Keratinocyte (primary cell): ENCODE data around the gene HTRA1. TPM values are rescaled to one million over a fixed set of nuclear protein-coding genes. Genes with fewer than 3 reads are reported as not detected.

Experiments
- DNase-seq: peaks from one replicate; pipeline ENCODE4 v3.0.0-alpha.2; 2011; ENCODE audit warnings: low read depth, missing footprints, low spot score
- FAIRE-seq: peaks from 2 replicates; lab custom pipeline; 2011; peaks lifted over from hg19 to GRCh38; lab: Jason Lieb, UNC
- H2AFZ ChIP-seq: 2 replicates; pipeline ENCODE4 v1.6.0; 2012; ENCODE audit warnings: low read length, control low read depth, inconsistent platforms; ENCODE audit not compliant: control insufficient read depth
- H3K27ac ChIP-seq: 2 replicates; pipeline ENCODE4 v1.5.1; 2011; ENCODE audit warnings: low read length; ENCODE audit not compliant: control insufficient read depth, insufficient read depth
- H3K27me3 ChIP-seq: 3 replicates; pipeline ENCODE4 v1.6.0; 2011; ENCODE audit warnings: low read length; ENCODE audit not compliant: control insufficient read depth, insufficient read depth; ENCODE audit errors: extremely low read depth
- H3K36me3 ChIP-seq, 2 experiments: 2 replicates in 1 of 2; 3 replicates in 1 of 2; pipeline ENCODE4 v1.5.1; 2011; ENCODE audit warnings: low read length in 2 of 2, mild to moderate bottlenecking in 1 of 2; ENCODE audit not compliant: control insufficient read depth in 2 of 2, insufficient read depth in 2 of 2; ENCODE audit errors: extremely low read depth in 1 of 2
- H3K4me1 ChIP-seq: 3 replicates; pipeline ENCODE4 v1.5.1; 2011; ENCODE audit warnings: low read length; ENCODE audit not compliant: control insufficient read depth, insufficient read depth; ENCODE audit errors: extremely low read depth
- H3K4me2 ChIP-seq: 3 replicates; pipeline ENCODE4 v1.6.0; 2011; ENCODE audit warnings: low read depth, low read length; ENCODE audit not compliant: control insufficient read depth, insufficient read depth; ENCODE audit errors: extremely low read depth
- H3K4me3 ChIP-seq, 3 experiments: fragments of 200-600 bp in 1 of 3; sonication (generic) in 1 of 3; 2 replicates in 2 of 3; 3 replicates in 1 of 3; pipeline ENCODE4 v1.5.1; 2011 to 2016; ENCODE audit warnings: low read length in 3 of 3, mild to moderate bottlenecking in 3 of 3, control low read depth in 2 of 3, inconsistent platforms in 1 of 3, low read depth in 1 of 3, mixed read lengths in 1 of 3, mixed run types in 1 of 3, moderate library complexity in 1 of 3; ENCODE audit not compliant: control insufficient read depth in 2 of 3, insufficient read depth in 2 of 3; ENCODE audit errors: extremely low read depth in 1 of 3
- H3K79me2 ChIP-seq: 2 replicates; pipeline ENCODE4 v1.6.0; 2012; ENCODE audit warnings: low read length; ENCODE audit not compliant: control insufficient read depth, insufficient read depth
- H3K9ac ChIP-seq: 3 replicates; pipeline ENCODE4 v1.6.0; 2011; ENCODE audit warnings: low read length; ENCODE audit not compliant: control insufficient read depth, insufficient read depth; ENCODE audit errors: extremely low read depth
- H3K9me1 ChIP-seq: 3 replicates; pipeline ENCODE4 v1.6.0; 2011; ENCODE audit warnings: low read length; ENCODE audit not compliant: control insufficient read depth, insufficient read depth; ENCODE audit errors: extremely low read depth
- H3K9me3 ChIP-seq: 2 replicates; pipeline ENCODE4 v1.5.1; 2012; ENCODE audit warnings: low read depth, low read length; ENCODE audit not compliant: control insufficient read depth
- H4K20me1 ChIP-seq: 3 replicates; pipeline ENCODE4 v1.6.0; 2011; ENCODE audit warnings: low read length; ENCODE audit not compliant: control insufficient read depth, insufficient read depth; ENCODE audit errors: extremely low read depth
- EZH2 ChIP-seq: IDR thresholded peaks from one replicate; pipeline ENCODE4 v1.6.1; 2012; ENCODE audit warnings: inconsistent platforms, mild to moderate bottlenecking, low read length, moderate library complexity
- dilution Hi-C: fragments of 300-500 bp; cut with MboI; formaldehyde crosslinking; loops from one replicate; pipeline ENCODE4 v1.7.0; 2020; ENCODE audit warnings: low sequenced_read_pairs; ENCODE audit not compliant: extremely low pct_ligation_motif_present
- polyA plus RNA-seq, 5 experiments: library from polyadenylated mRNA; depleted of rRNA in 3 of 5; stranded (reverse) in 3 of 5; stranded (forward) in 1 of 5; unstranded in 1 of 5; fragments of >200 nt; gene quantifications; 1 replicate in 1 of 5; 2 replicates in 3 of 5; 3 replicates in 1 of 5; pipeline versions ENCODE4 v1.2.1 to v1.2.3, GENCODE V29; 2011 to 2012; ENCODE audit warnings: missing spikeins in 2 of 5, low read depth in 1 of 5, low replicate concordance in 1 of 5
- TF ChIP-seq, protein P1 (sequence below), 3 experiments: IDR thresholded peaks in 1 of 3; conservative IDR thresholded peaks in 1 of 3; optimal IDR thresholded peaks in 1 of 3; 2 replicates in 2 of 3; 3 replicates in 1 of 3; pipeline versions ENCODE3 to v1.5.1; 2011; ENCODE audit warnings: low read length in 3 of 3, mild to moderate bottlenecking in 3 of 3, moderate library complexity in 2 of 3, control low read depth in 1 of 3, inconsistent platforms in 1 of 3; ENCODE audit not compliant: insufficient read depth in 2 of 3; ENCODE audit errors: extremely low read depth in 1 of 3

The HTRA1 gene
- polyA plus RNA-seq, 1 donor (not counting 4 experiments of a cell fraction or from before 2014, with no cell fraction given) = 412 TPM

DNA sequence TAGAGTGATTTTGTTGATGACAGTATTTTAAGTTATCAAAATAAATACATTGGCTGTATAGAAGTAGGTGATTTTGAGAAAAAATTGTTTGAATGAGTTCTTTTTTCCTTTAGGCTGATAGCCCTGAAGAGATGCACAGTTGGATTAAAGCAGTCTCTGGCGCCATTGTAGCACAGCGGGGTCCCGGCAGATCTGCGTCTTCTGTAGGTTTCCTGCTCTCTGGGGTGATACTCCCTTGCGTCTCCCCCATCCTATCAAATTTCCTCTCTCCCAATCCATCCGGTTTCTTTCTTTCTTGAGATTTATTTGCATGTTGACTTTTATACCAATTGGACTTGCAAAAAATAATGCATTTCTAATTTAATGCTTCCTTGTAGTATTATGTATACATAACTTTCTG lies 34.5 kb upstream of the HTRA1 start:
- FAIRE-seq = no peak
- Histone ChIP-seq H3K9me1 (no peaks in the 10 kb centered on the region), H3K4me3 (no peak overlapping the region), H3K79me2 (no peaks in the 10 kb centered on the region), H3K27ac (no peak overlapping the region), H3K36me3 (peaks cover 15 to 18% of the 10 kb centered on the region in 2 experiments), H3K4me2 (no peak overlapping the region), H2AFZ (no peak overlapping the region), H3K27me3 (no peaks in the 10 kb centered on the region), H3K9me3 (no peaks in the 10 kb centered on the region), H3K4me1 (peaks cover under 1% of the 10 kb centered on the region), H3K9ac (no peak overlapping the region), H4K20me1 (no peaks in the 10 kb centered on the region)
- no peak for DNase-seq
- TF ChIP-seq, protein P1, sequence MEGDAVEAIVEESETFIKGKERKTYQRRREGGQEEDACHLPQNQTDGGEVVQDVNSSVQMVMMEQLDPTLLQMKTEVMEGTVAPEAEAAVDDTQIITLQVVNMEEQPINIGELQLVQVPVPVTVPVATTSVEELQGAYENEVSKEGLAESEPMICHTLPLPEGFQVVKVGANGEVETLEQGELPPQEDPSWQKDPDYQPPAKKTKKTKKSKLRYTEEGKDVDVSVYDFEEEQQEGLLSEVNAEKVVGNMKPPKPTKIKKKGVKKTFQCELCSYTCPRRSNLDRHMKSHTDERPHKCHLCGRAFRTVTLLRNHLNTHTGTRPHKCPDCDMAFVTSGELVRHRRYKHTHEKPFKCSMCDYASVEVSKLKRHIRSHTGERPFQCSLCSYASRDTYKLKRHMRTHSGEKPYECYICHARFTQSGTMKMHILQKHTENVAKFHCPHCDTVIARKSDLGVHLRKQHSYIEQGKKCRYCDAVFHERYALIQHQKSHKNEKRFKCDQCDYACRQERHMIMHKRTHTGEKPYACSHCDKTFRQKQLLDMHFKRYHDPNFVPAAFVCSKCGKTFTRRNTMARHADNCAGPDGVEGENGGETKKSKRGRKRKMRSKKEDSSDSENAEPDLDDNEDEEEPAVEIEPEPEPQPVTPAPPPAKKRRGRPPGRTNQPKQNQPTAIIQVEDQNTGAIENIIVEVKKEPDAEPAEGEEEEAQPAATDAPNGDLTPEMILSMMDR (optimal IDR thresholded peaks at IDR 0.05 in 1 of 3, IDR thresholded peaks at IDR 0.05 in 1 of 3, conservative IDR thresholded peaks at IDR 0.05 in 1 of 3; ENCODE audit: extremely low read depth in 1 of 3, insufficient read depth in 2 of 3, low read length in 3 of 3) = no peak
- no peak for TF ChIP-seq EZH2
- dilution Hi-C loops = no loop called here

GRCh38 chr10:122427280-122427679 lies 34.1 kb upstream of the HTRA1 start:
- DNase-seq (no peak), FAIRE-seq (no peak)
- H3K4me2 ChIP-seq = no peak overlapping the region
- no peaks in the 10 kb centered on the region for H3K9me1 ChIP-seq
- TF ChIP-seq EZH2 = no peak
- TF ChIP-seq, protein P1 (optimal IDR thresholded peaks at IDR 0.05 in 1 of 3, IDR thresholded peaks at IDR 0.05 in 1 of 3, conservative IDR thresholded peaks at IDR 0.05 in 1 of 3; ENCODE audit: extremely low read depth in 1 of 3, insufficient read depth in 2 of 3, low read length in 3 of 3) = no peak
- dilution Hi-C loops = no loop called here
- no peak overlapping the region for H3K4me3 ChIP-seq
- H3K27ac ChIP-seq = no peak overlapping the region
- no peaks in the 10 kb centered on the region for H3K4me1 ChIP-seq
- H4K20me1 ChIP-seq = no peaks in the 10 kb centered on the region
- H3K27me3 ChIP-seq = no peaks in the 10 kb centered on the region
- no peak overlapping the region for H3K9ac ChIP-seq
- H3K79me2 ChIP-seq = no peaks in the 10 kb centered on the region
- H3K36me3 ChIP-seq = peaks cover 14 to 15% of the 10 kb centered on the region in 2 experiments
- H2AFZ ChIP-seq = no peak overlapping the region
- H3K9me3 ChIP-seq = no peaks in the 10 kb centered on the region
